Body of pancreas (tissue), 4 donors: ENCODE results near the gene OR9Q2. TPM values are rescaled to one million over a fixed set of nuclear protein-coding genes. Genes with fewer than 3 reads are reported as not detected.
A peak's percentile ranks its signal among the peaks of the same experiment; 100 is the strongest.

Experiments used
- ATAC-seq: fragments of 150-250 bp; one replicate; pipeline ENCODE4 v1.9.1; 2016
- DNase-seq, 4 donors: peaks; one replicate each; pipeline ENCODE4 v3.0.0-alpha.2; 2019
- H3K27ac ChIP-seq, 4 donors: fragments of 200-600 bp; sonication (generic); 1 replicate in 3 of 4; 2 replicates in 1 of 4; pipeline versions ENCODE4 v1.5.1 to v1.6.1; 2016 to 2019; ENCODE audit warnings: mild to moderate bottlenecking in 1 of 4, mixed read lengths in 1 of 4, moderate library complexity in 1 of 4
- H3K27me3 ChIP-seq, 2 donors: fragments of 200-600 bp; sonication (generic); one replicate each; pipeline ENCODE4 v1.6.0; 2016; ENCODE audit warnings: mild to moderate bottlenecking in 1 of 2
- H3K36me3 ChIP-seq, 2 donors: fragments of 200-600 bp; sonication (generic); replicated peaks in 1 of 2; 2 replicates each; pipeline ENCODE4 v1.5.1; 2016; ENCODE audit warnings: low read depth in 2 of 2; ENCODE audit not compliant: insufficient read depth in 1 of 2
- H3K4me1 ChIP-seq: fragments of 200-600 bp; sonication (generic); one replicate; pipeline ENCODE4 v1.6.0; 2016
- H3K4me3 ChIP-seq, 2 donors: fragments of 200-600 bp; sonication (generic); 1 replicate in 1 of 2; 2 replicates in 1 of 2; pipeline ENCODE4 v1.5.1; 2016 to 2019
- H3K9me3 ChIP-seq, 3 donors: fragments of 200-600 bp; sonication (generic); 1 replicate in 2 of 3; 2 replicates in 1 of 3; pipeline ENCODE4 v1.5.1; 2016
- CTCF ChIP-seq, 7 experiments: fragments of 450-650 bp in 4 of 7; fragments of 200-600 bp in 3 of 7; sonication (generic) in 3 of 7; IDR thresholded peaks; one replicate each; pipeline ENCODE4 v1.5.1; 2016 to 2019; ENCODE audit warnings: antibody characterized with exemption in 7 of 7
- POLR2A ChIP-seq, 3 donors: fragments of 450-650 bp; IDR thresholded peaks; one replicate each; pipeline ENCODE4 v1.6.1; 2016; ENCODE audit warnings: antibody characterized with exemption in 3 of 3, mild to moderate bottlenecking in 2 of 3
- WGBS, 2 donors: methylation state at CpG; one replicate each; pipeline ENCODE4 v1.1.5; 2017; 5-methylcytosine and 5-hydroxymethylcytosine counted together
- intact Hi-C: fragments of 100-400 bp; cut with DNase I; formaldehyde crosslinking; loops from one replicate; pipeline ENCODE4 v1.15.1; 2023
- total RNA-seq, 2 donors: library from RNA; depleted of rRNA; stranded (reverse); fragments of >200 nt; gene quantifications; one replicate each; pipeline ENCODE4 v1.1.0, GENCODE V29; 2016

The OR9Q2 gene
- not detected for total RNA-seq

- Histone ChIP-seq H3K36me3 (no peaks in the 10 kb centered on the region), H3K9me3 (no peaks in the 10 kb centered on the region), H3K4me1 (no peaks in the 10 kb centered on the region), H3K27me3 (no peaks in the 10 kb centered on the region), H3K4me3 (no peak within 1 kb of the TSS), H3K27ac (no peak within 1 kb of the TSS)
- 77 to 91% methylated on average over 2 of the region's 2 CpGs for WGBS, 2 donors
- ATAC-seq (no peak), DNase-seq (no peak)
- intact Hi-C loops: no loop called here
- TF ChIP-seq POLR2A (IDR thresholded peaks at IDR 0.05) (no peak), CTCF (IDR thresholded peaks at IDR 0.05) (no peak)
Observed at GRCh38 chr11:58188770-58189169, at the start of gene OR9Q2. OR9Q2 (plus strand) TSS chr11:58189070; CDS start chr11:58190491, 1,421 bp downstream.

GRCh38 chr11:58142761-58143160 lies 46.1 kb upstream of the OR9Q2 start:
- 63 to 100% methylated on average over 1 of the region's 1 CpG for WGBS, 2 donors
- Histone ChIP-seq H3K4me3 (no peak overlapping the region), H3K36me3 (no peaks in the 10 kb centered on the region), H3K4me1 (no peaks in the 10 kb centered on the region), H3K9me3 (no peaks in the 10 kb centered on the region), H3K27me3 (no peaks in the 10 kb centered on the region), H3K27ac (no peak overlapping the region)
- DNase-seq (no peak), ATAC-seq (no peak)
- intact Hi-C loops: no loop called here
- TF ChIP-seq CTCF (IDR thresholded peaks at IDR 0.05): no peak
- TF ChIP-seq POLR2A (IDR thresholded peaks at IDR 0.05): no peak

- Histone ChIP-seq H3K27me3 (no peaks in the 10 kb centered on the region), H3K9me3 (no peaks in the 10 kb centered on the region), H3K36me3 (no peaks in the 10 kb centered on the region), H3K4me3 (no peak overlapping the region), H3K27ac (no peak overlapping the region), H3K4me1 (no peaks in the 10 kb centered on the region)
- DNase-seq: no peak
- TF ChIP-seq POLR2A (IDR thresholded peaks at IDR 0.05): no peak
- TF ChIP-seq CTCF (IDR thresholded peaks at IDR 0.05): no peak
- ATAC-seq: no peak
- intact Hi-C loops: no loop called here
- 75 to 77% methylated on average over 3 of the region's 3 CpGs for WGBS, 2 donors
Observed at GRCh38 chr11:58152781-58153180, 36.1 kb upstream of the OR9Q2 start.

- no peaks in the 10 kb centered on the region for H3K36me3 ChIP-seq
- no peaks in the 10 kb centered on the region for H3K27me3 ChIP-seq
- no peaks in the 10 kb centered on the region for H3K9me3 ChIP-seq
- peak overlapping the region in 1 of 4 donors; percentile 37 for H3K27ac ChIP-seq
- no peak overlapping the region for H3K4me3 ChIP-seq
- ATAC-seq: no peak
- peaks cover 8% of the 10 kb centered on the region for H3K4me1 ChIP-seq
- DNase-seq: no peak
- TF ChIP-seq CTCF (IDR thresholded peaks at IDR 0.05): no peak
- TF ChIP-seq POLR2A (IDR thresholded peaks at IDR 0.05): no peak
- intact Hi-C loops: no loop called here
- 39 to 44% methylated on average over 4 of the region's 4 CpGs for WGBS, 2 donors
Observed at GRCh38 chr11:58164389-58164788, 24.5 kb upstream of the OR9Q2 start.

GRCh38 chr11:58164990-58165389 lies 23.9 kb upstream of the OR9Q2 start:
- TF ChIP-seq CTCF (IDR thresholded peaks at IDR 0.05) (no peak), POLR2A (IDR thresholded peaks at IDR 0.05) (no peak)
- intact Hi-C loops: no loop called here
- H3K9me3 ChIP-seq: no peaks in the 10 kb centered on the region
- no peaks in the 10 kb centered on the region for H3K27me3 ChIP-seq
- no peaks in the 10 kb centered on the region for H3K36me3 ChIP-seq
- H3K4me3 ChIP-seq: no peak overlapping the region
- no peak for DNase-seq
- ATAC-seq: no peak
- H3K4me1 ChIP-seq: peaks cover 8% of the 10 kb centered on the region
- H3K27ac ChIP-seq: peak overlapping the region in 2 of 4 donors; percentile 33 to 37
- 30 to 35% methylated on average over 1 of the region's 1 CpG for WGBS, 2 donors
